T-helper 22 cell (primary cell): ENCODE results near the gene ACIN1.

Source experiments
- DNase-seq: peaks from one replicate; pipeline ENCODE4 v3.0.0-alpha.2; 2020; ENCODE audit warnings: low read depth

Gene ACIN1

GRCh38 chr14:23105348-23105824 is 10.4 kb upstream of the ACIN1 start:
- DNase-seq: no peak

- DNase-seq: no peak
Observed at GRCh38 chr14:23104591-23105347, 9.8 kb upstream of the ACIN1 start, which contains the start of gene CIROP. Gene CIROP (minus strand): TSS chr14:23104989. CDS start chr14:23104920, 69 bp downstream.

GRCh38 chr14:23104070-23104590 is 9.2 kb upstream of the ACIN1 start:
- DNase-seq: no peak

GRCh38 chr14:23103581-23103980 is 8.6 kb upstream of the ACIN1 start:
- DNase-seq: no peak

GRCh38 chr14:23102801-23103200 is 7.9 kb upstream of the ACIN1 start:
- DNase-seq: no peak

GRCh38 chr14:23101986-23102625 is 7.2 kb upstream of the ACIN1 start:
- no peak for DNase-seq

GRCh38 chr14:23101213-23101970 is 6.5 kb upstream of the ACIN1 start:
- no peak for DNase-seq

GRCh38 chr14:23099212-23099861 is 4.4 kb upstream of the ACIN1 start:
- no peak for DNase-seq

GRCh38 chr14:23097786-23098185 is 2.9 kb upstream of the ACIN1 start:
- no peak for DNase-seq

GRCh38 chr14:23095196-23096108 is 516 bp upstream of the ACIN1 start, which contains the start of gene C14orf119:
Gene C14orf119 (plus strand): TSS chr14:23095505. CDS start chr14:23097659, 2,154 bp downstream.
- peak; percentile 99 for DNase-seq

GRCh38 chr14:23093991-23094665 is 808 bp downstream of the ACIN1 start:
- DNase-seq: no peak

GRCh38 chr14:23093526-23093925 is 1.4 kb downstream of the ACIN1 start:
- DNase-seq: no peak

GRCh38 chr14:23093104-23093503 is 1.8 kb downstream of the ACIN1 start:
- no peak for DNase-seq

GRCh38 chr14:23091294-23092225 is 3.4 kb downstream of the ACIN1 start:
- no peak for DNase-seq

- no peak for DNase-seq
Observed at GRCh38 chr14:23090254-23090636, 4.7 kb downstream of the ACIN1 start.

- DNase-seq: no peak
Observed at GRCh38 chr14:23089498-23090253, 5.3 kb downstream of the ACIN1 start.

GRCh38 chr14:23086565-23086964 is 8.4 kb downstream of the ACIN1 start:
- DNase-seq: no peak

- no peak for DNase-seq
Observed at GRCh38 chr14:23085458-23085857, 9.5 kb downstream of the ACIN1 start.
